ENCODE measurements around the gene SETDB1.

Gene SETDB1

DNA sequence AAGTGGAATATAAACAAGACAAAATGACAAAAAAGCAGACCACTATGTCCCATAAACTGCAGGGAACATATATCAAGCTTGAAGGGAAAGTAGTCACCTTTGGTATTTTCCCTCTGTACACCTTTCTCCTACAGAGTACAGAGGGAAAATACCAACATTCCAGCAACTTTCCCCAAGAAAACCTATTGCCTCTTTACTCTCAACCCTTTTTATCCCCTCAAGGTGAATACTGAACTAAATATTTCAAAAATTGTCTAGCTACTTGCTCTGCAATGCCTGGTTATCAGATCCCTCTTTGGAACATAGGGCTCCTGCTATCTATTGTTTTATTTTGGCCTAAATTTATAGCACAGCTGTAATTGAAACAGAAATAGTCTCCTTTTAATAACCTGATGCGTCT, 23.4 kb upstream of the SETDB1 start:
- Histone ChIP-seq H3K9ac (ENCODE audit: low read depth, low read length, poor library complexity, severe bottlenecking) (no peak overlapping the region), H3K79me2 (ENCODE audit: insufficient read depth, low read length) (no peaks in the 10 kb centered on the region), H3K9me3 (ENCODE audit: insufficient read depth, low read depth, low read length) (no peaks in the 10 kb centered on the region), H3K4me2 (ENCODE audit: low read depth, low read length, poor library complexity, severe bottlenecking) (no peak overlapping the region), H3F3A (ENCODE audit: low read depth) (no peaks in the 10 kb centered on the region), H2AFZ (ENCODE audit: low read length) (no peak overlapping the region), H3K4me3 (ENCODE audit: low read length, poor library complexity, severe bottlenecking) (no peak overlapping the region), H3K4me1 (ENCODE audit: insufficient read depth, low read length, poor library complexity, severe bottlenecking) (no peaks in the 10 kb centered on the region), H3K9me2 (replicated peaks; ENCODE audit: low read depth, low read length) (no peaks in the 10 kb centered on the region), H4K20me1 (ENCODE audit: insufficient read depth, low read length, poor library complexity, severe bottlenecking) (no peaks in the 10 kb centered on the region), H3K27me3 (ENCODE audit: insufficient read depth, low read length, poor library complexity, severe bottlenecking) (no peaks in the 10 kb centered on the region), H3K36me3 (ENCODE audit: insufficient read depth, low read length) (no peaks in the 10 kb centered on the region)
- TF ChIP-seq, protein P1, sequence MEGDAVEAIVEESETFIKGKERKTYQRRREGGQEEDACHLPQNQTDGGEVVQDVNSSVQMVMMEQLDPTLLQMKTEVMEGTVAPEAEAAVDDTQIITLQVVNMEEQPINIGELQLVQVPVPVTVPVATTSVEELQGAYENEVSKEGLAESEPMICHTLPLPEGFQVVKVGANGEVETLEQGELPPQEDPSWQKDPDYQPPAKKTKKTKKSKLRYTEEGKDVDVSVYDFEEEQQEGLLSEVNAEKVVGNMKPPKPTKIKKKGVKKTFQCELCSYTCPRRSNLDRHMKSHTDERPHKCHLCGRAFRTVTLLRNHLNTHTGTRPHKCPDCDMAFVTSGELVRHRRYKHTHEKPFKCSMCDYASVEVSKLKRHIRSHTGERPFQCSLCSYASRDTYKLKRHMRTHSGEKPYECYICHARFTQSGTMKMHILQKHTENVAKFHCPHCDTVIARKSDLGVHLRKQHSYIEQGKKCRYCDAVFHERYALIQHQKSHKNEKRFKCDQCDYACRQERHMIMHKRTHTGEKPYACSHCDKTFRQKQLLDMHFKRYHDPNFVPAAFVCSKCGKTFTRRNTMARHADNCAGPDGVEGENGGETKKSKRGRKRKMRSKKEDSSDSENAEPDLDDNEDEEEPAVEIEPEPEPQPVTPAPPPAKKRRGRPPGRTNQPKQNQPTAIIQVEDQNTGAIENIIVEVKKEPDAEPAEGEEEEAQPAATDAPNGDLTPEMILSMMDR (conservative IDR thresholded peaks at IDR 0.05; ENCODE audit: low read length) = no peak
- TF ChIP-seq EZH2phosphoT487 (IDR thresholded peaks at IDR 0.05; ENCODE audit: borderline replicate concordance) = no peak

DNA sequence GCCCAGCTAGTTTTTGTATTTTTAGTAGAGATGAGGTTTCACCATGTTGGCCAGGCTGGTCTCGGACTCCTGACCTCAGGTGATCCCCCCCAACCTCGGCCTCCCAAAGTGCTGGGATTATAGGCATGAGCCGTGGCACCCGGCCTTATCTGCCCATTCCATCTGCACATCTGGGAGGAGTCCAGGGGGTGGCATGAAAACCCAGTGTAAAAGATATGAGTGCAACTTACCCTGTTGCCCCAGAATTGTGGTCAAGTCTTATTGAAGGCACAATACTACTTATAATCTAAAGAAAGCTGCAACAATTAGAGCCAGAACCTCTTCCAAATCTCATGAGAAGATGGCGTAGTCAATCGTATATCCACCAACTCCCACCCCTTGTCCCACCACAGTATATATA, 20.9 kb upstream of the SETDB1 start:
- H3K9ac ChIP-seq (ENCODE audit: low read depth, low read length, poor library complexity, severe bottlenecking) = no peak overlapping the region
- H3K4me2 ChIP-seq (ENCODE audit: low read depth, low read length, poor library complexity, severe bottlenecking) = no peak overlapping the region
- no peak overlapping the region for H2AFZ ChIP-seq (ENCODE audit: low read length)
- H3K9me3 ChIP-seq (ENCODE audit: insufficient read depth, low read depth, low read length) = no peaks in the 10 kb centered on the region
- no peak for TF ChIP-seq EZH2phosphoT487 (IDR thresholded peaks at IDR 0.05; ENCODE audit: borderline replicate concordance)
- TF ChIP-seq, protein P1 (conservative IDR thresholded peaks at IDR 0.05; ENCODE audit: low read length) = no peak
- H4K20me1 ChIP-seq (ENCODE audit: insufficient read depth, low read length, poor library complexity, severe bottlenecking) = no peaks in the 10 kb centered on the region
- no peak overlapping the region for H3K4me3 ChIP-seq (ENCODE audit: low read length, poor library complexity, severe bottlenecking)
- no peaks in the 10 kb centered on the region for H3K9me2 ChIP-seq (replicated peaks; ENCODE audit: low read depth, low read length)
- no peaks in the 10 kb centered on the region for H3K36me3 ChIP-seq (ENCODE audit: insufficient read depth, low read length)
- no peaks in the 10 kb centered on the region for H3K79me2 ChIP-seq (ENCODE audit: insufficient read depth, low read length)
- no peaks in the 10 kb centered on the region for H3K27me3 ChIP-seq (ENCODE audit: insufficient read depth, low read length, poor library complexity, severe bottlenecking)
- H3F3A ChIP-seq (ENCODE audit: low read depth) = no peaks in the 10 kb centered on the region
- H3K4me1 ChIP-seq (ENCODE audit: insufficient read depth, low read length, poor library complexity, severe bottlenecking) = no peaks in the 10 kb centered on the region

DNA sequence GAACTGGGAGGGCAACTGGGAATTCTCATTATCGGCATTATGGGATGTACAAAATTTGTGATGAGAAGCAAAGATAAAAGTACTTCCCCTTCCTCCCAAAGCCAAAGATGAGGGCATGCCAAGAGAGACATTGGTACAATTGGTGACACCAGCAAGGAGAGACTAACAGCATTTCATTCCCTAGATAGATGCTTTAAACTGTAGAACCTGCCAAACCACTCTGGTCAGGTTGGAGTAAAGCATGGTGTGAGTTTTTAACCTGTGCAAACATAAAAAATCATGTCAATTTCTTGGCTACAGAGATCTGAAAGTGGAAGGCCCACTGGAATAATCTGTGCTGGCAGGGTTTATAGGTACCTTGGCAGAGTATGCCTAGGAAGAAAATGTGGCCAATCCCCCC, 19.8 kb upstream of the SETDB1 start:
- H2AFZ ChIP-seq (ENCODE audit: low read length) = 0 out of 2 replicates have a peak overlapping the region, but pooled peaks have one; percentile 20
- no peaks in the 10 kb centered on the region for H3K36me3 ChIP-seq (ENCODE audit: insufficient read depth, low read length)
- no peaks in the 10 kb centered on the region for H3K79me2 ChIP-seq (ENCODE audit: insufficient read depth, low read length)
- no peaks in the 10 kb centered on the region for H3K4me1 ChIP-seq (ENCODE audit: insufficient read depth, low read length, poor library complexity, severe bottlenecking)
- H3K9me3 ChIP-seq (ENCODE audit: insufficient read depth, low read depth, low read length) = no peaks in the 10 kb centered on the region
- no peaks in the 10 kb centered on the region for H4K20me1 ChIP-seq (ENCODE audit: insufficient read depth, low read length, poor library complexity, severe bottlenecking)
- no peaks in the 10 kb centered on the region for H3K27me3 ChIP-seq (ENCODE audit: insufficient read depth, low read length, poor library complexity, severe bottlenecking)
- no peaks in the 10 kb centered on the region for H3K9me2 ChIP-seq (replicated peaks; ENCODE audit: low read depth, low read length)
- H3K4me2 ChIP-seq (ENCODE audit: low read depth, low read length, poor library complexity, severe bottlenecking) = no peak overlapping the region
- no peak overlapping the region for H3K4me3 ChIP-seq (ENCODE audit: low read length, poor library complexity, severe bottlenecking)
- H3F3A ChIP-seq (ENCODE audit: low read depth) = no peaks in the 10 kb centered on the region
- no peak for TF ChIP-seq EZH2phosphoT487 (IDR thresholded peaks at IDR 0.05; ENCODE audit: borderline replicate concordance)
- TF ChIP-seq, protein P1 (conservative IDR thresholded peaks at IDR 0.05; ENCODE audit: low read length) = no peak
- no peak overlapping the region for H3K9ac ChIP-seq (ENCODE audit: low read depth, low read length, poor library complexity, severe bottlenecking)

Measured in Loucy (cell line).